GM15510 (cell line): Measurements from ENCODE around the gene CD200.

Experiments used
- POLR2A ChIP-seq: IDR thresholded peaks from 3 replicates; pipeline ENCODE4 v1.6.1; 2011; ENCODE audit warnings: borderline replicate concordance; ENCODE audit not compliant: insufficient read length; ENCODE audit errors: extremely low read depth

CD200 gene

GRCh38 chr3:112346491-112347122 is 13.7 kb downstream of the CD200 start:
- no peak for TF ChIP-seq POLR2A

GRCh38 chr3:112348943-112349342 is 16.0 kb downstream of the CD200 start:
- no peak for TF ChIP-seq POLR2A

- no peak for TF ChIP-seq POLR2A
Measured at GRCh38 chr3:112349557-112349956, 16.6 kb downstream of the CD200 start.

GRCh38 chr3:112350018-112350810 is 17.3 kb downstream of the CD200 start:
- TF ChIP-seq POLR2A = no peak

GRCh38 chr3:112351036-112351435 is 18.1 kb downstream of the CD200 start:
- no peak for TF ChIP-seq POLR2A

- TF ChIP-seq POLR2A = no peak
Measured at GRCh38 chr3:112351823-112352222, 18.9 kb downstream of the CD200 start.

- TF ChIP-seq POLR2A = no peak
Measured at GRCh38 chr3:112352720-112353119, 19.8 kb downstream of the CD200 start.

- no peak for TF ChIP-seq POLR2A
Measured at GRCh38 chr3:112353365-112353764, 20.4 kb downstream of the CD200 start.

- TF ChIP-seq POLR2A = no peak
Measured at GRCh38 chr3:112354642-112355306, 21.8 kb downstream of the CD200 start.

- TF ChIP-seq POLR2A = no peak
Measured at GRCh38 chr3:112355307-112355687, 22.3 kb downstream of the CD200 start.

GRCh38 chr3:112357930-112358780 is 25.2 kb downstream of the CD200 start:
- no peak for TF ChIP-seq POLR2A

- TF ChIP-seq POLR2A = no peak
Measured at GRCh38 chr3:112360561-112360960, 27.6 kb downstream of the CD200 start.

GRCh38 chr3:112362221-112362620 is 29.3 kb downstream of the CD200 start:
- TF ChIP-seq POLR2A = no peak

- no peak for TF ChIP-seq POLR2A
Measured at GRCh38 chr3:112364291-112364690, 31.3 kb downstream of the CD200 start.

- no peak for TF ChIP-seq POLR2A
Measured at GRCh38 chr3:112365035-112365434, 32.1 kb downstream of the CD200 start.
